NCI-H2107 treated with DMSO at 0.1 percent for 48 hours (cell line): ENCODE results near the gene ZNF585A.

Experiments
- DNase-seq: peaks from one replicate; lab custom pipeline; 2025; ENCODE audit not compliant: unreplicated experiment; lab: John Stamatoyannopoulos, UW

Gene ZNF585A

GRCh38 chr19:37095859-37096258 lies 76.6 kb downstream of the ZNF585A start:
- DNase-seq: no peak
